ENCODE measurements around the gene ZNF620. TPM values are rescaled to one million over a fixed set of nuclear protein-coding genes. Genes with fewer than 3 reads are reported as not detected.
"Not testable (repeated sequence)": the region's sequence is repeated elsewhere in the genome, so short reads cannot be mapped to it uniquely, and the experiment has no call there.

The ZNF620 gene
- polyA plus RNA-seq, 1 donor (not counting 4 experiments of a cell fraction or from before 2014, with no cell fraction given) = 0.35 TPM

- Histone ChIP-seq H3K9me1 (ENCODE audit: control insufficient read depth, extremely low read depth, insufficient read depth, low read length) (no peaks in the 10 kb centered on the region), H3K9ac (ENCODE audit: control insufficient read depth, extremely low read depth, insufficient read depth, low read length) (no peak overlapping the region), H3K27ac (ENCODE audit: control insufficient read depth, insufficient read depth, low read length) (no peak overlapping the region), H3K9me3 (ENCODE audit: control insufficient read depth, low read depth, low read length) (no peaks in the 10 kb centered on the region), H3K27me3 (ENCODE audit: control insufficient read depth, extremely low read depth, insufficient read depth, low read length) (no peaks in the 10 kb centered on the region), H3K4me1 (ENCODE audit: control insufficient read depth, extremely low read depth, insufficient read depth, low read length) (no peaks in the 10 kb centered on the region), H4K20me1 (ENCODE audit: control insufficient read depth, extremely low read depth, insufficient read depth, low read length) (no peaks in the 10 kb centered on the region), H3K79me2 (ENCODE audit: control insufficient read depth, insufficient read depth, low read length) (no peaks in the 10 kb centered on the region), H2AFZ (ENCODE audit: control insufficient read depth, low read length) (no peak overlapping the region), H3K36me3 (ENCODE audit: control insufficient read depth in 2 of 2, extremely low read depth in 1 of 2, insufficient read depth in 2 of 2, low read length in 2 of 2) (no peaks in the 10 kb centered on the region), H3K4me2 (ENCODE audit: control insufficient read depth, extremely low read depth, insufficient read depth, low read depth, low read length) (no peak overlapping the region), H3K4me3 (ENCODE audit: control insufficient read depth in 2 of 3, extremely low read depth in 1 of 3, insufficient read depth in 2 of 3, low read depth in 1 of 3, low read length in 3 of 3) (no peak overlapping the region)
- FAIRE-seq = no peak
- no peak for DNase-seq (ENCODE audit: low read depth, low spot score)
- TF ChIP-seq EZH2 (IDR thresholded peaks at IDR 0.05; ENCODE audit: low read length) (no peak), CTCF (optimal IDR thresholded peaks at IDR 0.05 in 1 of 3, IDR thresholded peaks at IDR 0.05 in 1 of 3, conservative IDR thresholded peaks at IDR 0.05 in 1 of 3; ENCODE audit: extremely low read depth in 1 of 3, insufficient read depth in 2 of 3, low read length in 3 of 3) (no peak)
- dilution Hi-C loops (cut with MboI; ENCODE audit: extremely low pct_ligation_motif_present, low sequenced_read_pairs) = no loop called here
These were observed 44.3 kb downstream of the ZNF620 start for GRCh38 chr3:40550167-40550566.

- FAIRE-seq (no peak), DNase-seq (ENCODE audit: low read depth, low spot score) (no peak)
- TF ChIP-seq EZH2 (IDR thresholded peaks at IDR 0.05; ENCODE audit: low read length) = no peak
- no peak for TF ChIP-seq CTCF (optimal IDR thresholded peaks at IDR 0.05 in 1 of 3, IDR thresholded peaks at IDR 0.05 in 1 of 3, conservative IDR thresholded peaks at IDR 0.05 in 1 of 3; ENCODE audit: extremely low read depth in 1 of 3, insufficient read depth in 2 of 3, low read length in 3 of 3)
These were observed 51.8 kb downstream of the ZNF620 start for GRCh38 chr3:40557575-40558161.

GRCh38 chr3:40562482-40562881 lies 56.6 kb downstream of the ZNF620 start:
- FAIRE-seq = not testable (repeated sequence)

More at GRCh38 chr3:40557575-40558161, 51.8 kb downstream of the ZNF620 start:
- dilution Hi-C loops (cut with MboI; ENCODE audit: extremely low pct_ligation_motif_present, low sequenced_read_pairs) = no loop called here
- H3K4me1 ChIP-seq (ENCODE audit: control insufficient read depth, extremely low read depth, insufficient read depth, low read length) = no peaks in the 10 kb centered on the region
- H3K4me3 ChIP-seq (ENCODE audit: control insufficient read depth in 2 of 3, extremely low read depth in 1 of 3, insufficient read depth in 2 of 3, low read depth in 1 of 3, low read length in 3 of 3) = no peak overlapping the region
- H3K4me2 ChIP-seq (ENCODE audit: control insufficient read depth, extremely low read depth, insufficient read depth, low read depth, low read length) = no peak overlapping the region
- no peaks in the 10 kb centered on the region for H3K9me3 ChIP-seq (ENCODE audit: control insufficient read depth, low read depth, low read length)
- no peaks in the 10 kb centered on the region for H3K36me3 ChIP-seq (ENCODE audit: control insufficient read depth in 2 of 2, extremely low read depth in 1 of 2, insufficient read depth in 2 of 2, low read length in 2 of 2)
- H4K20me1 ChIP-seq (ENCODE audit: control insufficient read depth, extremely low read depth, insufficient read depth, low read length) = no peaks in the 10 kb centered on the region
- no peak overlapping the region for H2AFZ ChIP-seq (ENCODE audit: control insufficient read depth, low read length)
- no peak overlapping the region for H3K9ac ChIP-seq (ENCODE audit: control insufficient read depth, extremely low read depth, insufficient read depth, low read length)
- no peak overlapping the region for H3K27ac ChIP-seq (ENCODE audit: control insufficient read depth, insufficient read depth, low read length)
- no peaks in the 10 kb centered on the region for H3K9me1 ChIP-seq (ENCODE audit: control insufficient read depth, extremely low read depth, insufficient read depth, low read length)
- H3K27me3 ChIP-seq (ENCODE audit: control insufficient read depth, extremely low read depth, insufficient read depth, low read length) = no peaks in the 10 kb centered on the region
- H3K79me2 ChIP-seq (ENCODE audit: control insufficient read depth, insufficient read depth, low read length) = no peaks in the 10 kb centered on the region

DNA sequence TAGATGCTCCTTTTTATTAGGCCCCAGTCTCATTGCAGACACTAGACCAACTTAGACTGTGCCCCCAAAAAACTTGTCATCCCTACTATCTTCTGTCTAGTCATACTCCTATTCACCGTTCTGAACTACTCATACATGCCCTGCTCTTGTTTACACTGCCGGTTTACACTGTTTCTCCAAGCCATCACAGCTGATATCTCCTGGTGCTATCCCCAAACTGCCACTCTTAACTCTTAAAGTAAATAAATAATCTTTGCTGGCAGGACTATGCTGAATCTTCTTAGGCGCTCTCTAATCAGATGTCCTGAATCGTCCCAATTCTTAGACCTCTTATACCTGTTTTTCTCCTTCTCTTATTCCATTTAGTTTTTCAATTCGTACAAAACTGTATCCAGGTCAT lies 59.8 kb downstream of the ZNF620 start:
- H3K9ac ChIP-seq (ENCODE audit: control insufficient read depth, extremely low read depth, insufficient read depth, low read length); H3K27ac ChIP-seq (ENCODE audit: control insufficient read depth, insufficient read depth, low read length); DNase-seq (ENCODE audit: low read depth, low spot score); H3K27me3 ChIP-seq (ENCODE audit: control insufficient read depth, extremely low read depth, insufficient read depth, low read length); H2AFZ ChIP-seq (ENCODE audit: control insufficient read depth, low read length); H3K4me3 ChIP-seq (ENCODE audit: control insufficient read depth in 2 of 3, extremely low read depth in 1 of 3, insufficient read depth in 2 of 3, low read depth in 1 of 3, low read length in 3 of 3); H3K36me3 ChIP-seq (ENCODE audit: control insufficient read depth in 2 of 2, extremely low read depth in 1 of 2, insufficient read depth in 2 of 2, low read length in 2 of 2); H3K4me1 ChIP-seq (ENCODE audit: control insufficient read depth, extremely low read depth, insufficient read depth, low read length); dilution Hi-C loops (cut with MboI; ENCODE audit: extremely low pct_ligation_motif_present, low sequenced_read_pairs); H3K9me3 ChIP-seq (ENCODE audit: control insufficient read depth, low read depth, low read length); FAIRE-seq; H4K20me1 ChIP-seq (ENCODE audit: control insufficient read depth, extremely low read depth, insufficient read depth, low read length); H3K79me2 ChIP-seq (ENCODE audit: control insufficient read depth, insufficient read depth, low read length); H3K9me1 ChIP-seq (ENCODE audit: control insufficient read depth, extremely low read depth, insufficient read depth, low read length); H3K4me2 ChIP-seq (ENCODE audit: control insufficient read depth, extremely low read depth, insufficient read depth, low read depth, low read length): not testable (repeated sequence)

More at GRCh38 chr3:40562482-40562881, 56.6 kb downstream of the ZNF620 start:
- H3K27me3 ChIP-seq (ENCODE audit: control insufficient read depth, extremely low read depth, insufficient read depth, low read length); H3K27ac ChIP-seq (ENCODE audit: control insufficient read depth, insufficient read depth, low read length); H4K20me1 ChIP-seq (ENCODE audit: control insufficient read depth, extremely low read depth, insufficient read depth, low read length); H3K9ac ChIP-seq (ENCODE audit: control insufficient read depth, extremely low read depth, insufficient read depth, low read length); H3K9me1 ChIP-seq (ENCODE audit: control insufficient read depth, extremely low read depth, insufficient read depth, low read length); DNase-seq (ENCODE audit: low read depth, low spot score); H3K4me3 ChIP-seq (ENCODE audit: control insufficient read depth in 2 of 3, extremely low read depth in 1 of 3, insufficient read depth in 2 of 3, low read depth in 1 of 3, low read length in 3 of 3); H3K4me1 ChIP-seq (ENCODE audit: control insufficient read depth, extremely low read depth, insufficient read depth, low read length); dilution Hi-C loops (cut with MboI; ENCODE audit: extremely low pct_ligation_motif_present, low sequenced_read_pairs); H3K79me2 ChIP-seq (ENCODE audit: control insufficient read depth, insufficient read depth, low read length); H3K36me3 ChIP-seq (ENCODE audit: control insufficient read depth in 2 of 2, extremely low read depth in 1 of 2, insufficient read depth in 2 of 2, low read length in 2 of 2); H2AFZ ChIP-seq (ENCODE audit: control insufficient read depth, low read length); H3K4me2 ChIP-seq (ENCODE audit: control insufficient read depth, extremely low read depth, insufficient read depth, low read depth, low read length); H3K9me3 ChIP-seq (ENCODE audit: control insufficient read depth, low read depth, low read length): not testable (repeated sequence)
